Glomerular visceral epithelial cell (primary cell): Measurements from ENCODE around the gene DAP3.
A peak's percentile ranks its signal among the peaks of the same experiment; 100 is the strongest.
"Not testable (repeated sequence)": the region's sequence is repeated elsewhere in the genome, so short reads cannot be mapped to it uniquely, and the experiment has no call there.

ENCODE experiments used
- DNase-seq: peaks from one replicate; pipeline ENCODE4 v3.0.0-alpha.2; 2016; ENCODE audit errors: extremely low spot score

Gene DAP3

DNA sequence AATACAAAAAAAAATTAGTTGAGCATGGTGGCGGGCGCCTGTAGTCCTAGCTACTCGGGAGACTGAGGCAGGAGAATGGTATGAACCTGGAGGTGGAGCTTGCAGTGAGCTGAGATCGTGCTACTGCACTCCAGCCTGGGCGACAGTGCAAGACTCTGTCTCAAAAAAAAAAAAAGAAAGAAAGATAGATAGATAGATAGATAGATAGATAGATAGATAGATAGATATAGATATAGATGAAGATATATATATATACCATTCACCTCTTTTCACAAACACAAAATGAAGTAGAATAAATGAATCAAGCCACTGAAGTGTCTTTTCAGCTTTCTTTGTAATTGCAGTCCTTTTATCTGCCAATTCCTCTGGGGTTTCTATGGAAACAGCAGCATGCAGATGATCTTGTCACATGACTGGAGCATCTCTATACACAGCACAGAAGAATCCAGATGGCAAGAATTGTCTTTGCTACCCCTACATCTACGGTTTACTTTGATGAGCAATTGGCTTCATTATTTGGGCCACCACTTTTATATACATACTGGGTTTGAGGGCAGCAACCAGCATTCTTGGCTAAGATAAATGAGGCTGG lies 29.7 kb downstream of the DAP3 start:
- DNase-seq = not testable (repeated sequence)

DNA sequence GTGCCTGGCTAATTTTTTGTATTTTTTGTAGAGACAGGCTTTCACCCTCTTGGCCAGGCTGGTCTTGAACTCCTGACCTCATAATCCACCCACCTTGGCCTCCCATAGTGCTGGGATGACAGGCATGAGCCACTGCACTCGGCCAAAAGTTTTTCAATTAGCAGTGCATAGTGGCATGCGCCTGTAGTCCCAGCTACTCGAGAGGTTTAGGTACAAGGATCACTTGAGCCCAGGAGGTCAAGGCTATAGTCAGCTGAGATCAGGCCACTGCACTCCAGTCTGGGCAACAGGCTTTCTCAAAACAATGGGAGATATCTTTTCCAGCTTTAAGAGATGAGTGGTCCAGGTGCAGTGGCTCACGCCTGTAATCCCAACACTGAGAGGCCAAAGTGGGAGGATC lies 30.8 kb downstream of the DAP3 start:
- DNase-seq = no peak

DNA sequence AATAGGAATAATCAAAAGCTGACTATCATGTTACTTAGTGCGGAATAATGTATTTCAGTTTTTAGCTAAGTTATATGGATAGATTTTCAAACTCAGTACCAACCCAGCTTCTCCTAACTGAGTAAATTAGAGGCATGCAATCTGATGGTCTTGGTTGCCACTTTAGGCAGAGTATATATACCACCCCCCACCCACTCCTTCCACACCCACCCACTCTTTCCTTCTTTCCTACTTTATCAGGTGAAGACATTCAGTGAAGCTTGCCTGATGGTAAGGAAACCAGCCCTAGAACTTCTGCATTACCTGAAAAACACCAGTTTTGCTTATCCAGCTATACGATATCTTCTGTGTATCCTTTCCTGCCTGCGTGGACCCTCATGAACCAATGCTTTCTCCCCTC lies 36.3 kb downstream of the DAP3 start:
- DNase-seq = no peak

DNA sequence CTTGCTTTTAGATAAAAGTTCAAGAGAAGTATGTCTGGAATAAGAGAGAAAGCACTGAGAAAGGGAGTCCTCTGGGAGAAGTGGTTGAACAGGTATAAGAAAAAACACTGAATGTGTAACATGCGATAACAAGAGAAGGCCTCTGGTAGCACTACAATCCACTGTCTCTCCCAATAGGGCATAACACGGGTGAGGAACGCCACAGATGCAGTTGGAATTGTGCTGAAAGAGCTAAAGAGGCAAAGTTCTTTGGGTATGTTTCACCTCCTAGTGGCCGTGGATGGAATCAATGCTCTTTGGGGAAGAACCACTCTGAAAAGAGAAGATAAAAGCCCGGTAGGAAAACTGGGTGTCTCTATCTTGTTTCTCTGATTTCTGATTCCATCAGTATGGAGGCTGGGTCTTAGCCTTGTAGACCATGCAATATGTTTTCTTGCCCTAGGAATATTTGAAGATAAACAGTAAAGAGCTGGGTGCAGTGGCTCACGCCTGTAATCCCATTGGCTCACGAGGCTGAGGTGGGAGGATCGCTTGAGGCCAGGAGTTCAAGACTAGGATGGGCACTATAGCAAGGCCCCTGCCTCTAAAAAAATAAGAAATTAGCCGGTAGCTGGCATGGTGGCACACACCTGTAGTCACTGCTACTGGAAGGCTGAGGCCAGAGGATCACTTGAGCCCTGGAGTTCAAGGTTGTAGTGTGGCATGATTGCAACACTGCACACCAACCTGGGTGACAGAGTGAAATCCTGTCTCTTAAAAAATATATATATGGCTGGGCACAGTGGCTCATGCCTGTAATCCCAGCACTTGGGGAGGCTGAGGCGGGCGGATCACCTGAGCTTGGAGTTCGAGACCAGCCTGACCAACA lies 40.4 kb downstream of the DAP3 start:
- DNase-seq = peak; percentile 62

DNA sequence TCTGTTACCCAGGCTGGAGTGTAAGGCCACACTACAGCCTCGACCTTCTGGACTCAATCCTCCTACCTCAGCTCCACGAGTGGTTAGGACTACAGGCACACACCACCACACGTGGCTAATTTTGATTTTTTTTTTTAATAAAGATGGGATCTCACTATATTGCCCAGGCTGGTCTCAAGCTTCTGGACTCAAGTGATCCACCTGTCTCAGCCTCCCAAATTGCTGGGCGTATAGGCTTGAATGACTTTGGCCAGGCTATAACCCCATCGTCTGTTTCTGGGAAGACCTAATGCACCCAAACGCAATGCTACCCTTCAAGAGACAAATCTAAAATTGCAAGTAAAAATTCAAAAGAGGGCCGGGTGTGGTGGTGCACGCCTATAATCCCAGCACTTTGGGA lies 52.1 kb downstream of the DAP3 start:
- no peak for DNase-seq

DNA sequence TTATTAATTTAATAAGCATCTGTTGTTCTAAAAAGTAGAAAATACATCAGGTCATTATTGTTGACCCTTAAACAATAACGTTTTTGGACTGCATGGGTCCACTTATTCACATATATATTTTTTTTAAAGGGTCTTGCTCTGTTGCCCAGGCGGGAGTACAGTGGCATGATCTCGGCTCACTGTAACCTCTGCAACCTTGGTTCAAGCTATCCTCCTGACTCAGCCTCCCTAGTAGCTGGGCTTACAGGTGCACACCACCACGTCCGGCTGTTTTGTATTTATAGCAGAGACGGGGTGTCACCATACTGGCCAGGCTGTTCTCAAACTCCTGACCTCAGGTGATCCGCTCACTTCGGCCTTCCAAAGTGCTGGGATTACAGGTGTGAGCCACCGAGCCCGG lies 53.0 kb downstream of the DAP3 start:
- DNase-seq = no peak

DNA sequence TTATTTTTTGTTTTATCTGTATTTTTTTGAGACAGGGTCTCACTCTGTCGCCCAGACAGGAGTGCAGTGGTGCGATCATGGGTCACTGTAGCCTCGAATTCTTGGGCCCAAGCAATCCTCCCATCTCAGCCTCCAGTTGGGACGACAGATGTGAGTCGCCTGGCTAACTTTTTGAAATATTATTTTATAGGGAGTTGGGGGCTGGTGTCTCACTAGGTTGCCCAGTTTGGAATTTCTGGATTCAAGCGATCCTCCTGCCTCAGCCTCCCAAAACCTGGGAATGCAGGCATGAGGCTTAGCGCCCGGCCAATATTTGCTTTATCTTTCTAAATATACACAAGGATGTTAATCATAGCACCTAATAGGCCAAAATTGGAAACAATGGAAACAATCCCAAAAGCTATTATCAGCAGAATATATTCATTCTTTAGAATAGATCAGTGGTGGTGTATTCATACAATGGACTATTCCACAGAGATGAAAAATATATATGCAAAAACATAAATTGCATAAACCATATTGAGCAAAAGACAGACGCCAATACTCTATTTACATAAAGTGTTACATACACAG lies 55.9 kb downstream of the DAP3 start:
- no peak for DNase-seq

DNA sequence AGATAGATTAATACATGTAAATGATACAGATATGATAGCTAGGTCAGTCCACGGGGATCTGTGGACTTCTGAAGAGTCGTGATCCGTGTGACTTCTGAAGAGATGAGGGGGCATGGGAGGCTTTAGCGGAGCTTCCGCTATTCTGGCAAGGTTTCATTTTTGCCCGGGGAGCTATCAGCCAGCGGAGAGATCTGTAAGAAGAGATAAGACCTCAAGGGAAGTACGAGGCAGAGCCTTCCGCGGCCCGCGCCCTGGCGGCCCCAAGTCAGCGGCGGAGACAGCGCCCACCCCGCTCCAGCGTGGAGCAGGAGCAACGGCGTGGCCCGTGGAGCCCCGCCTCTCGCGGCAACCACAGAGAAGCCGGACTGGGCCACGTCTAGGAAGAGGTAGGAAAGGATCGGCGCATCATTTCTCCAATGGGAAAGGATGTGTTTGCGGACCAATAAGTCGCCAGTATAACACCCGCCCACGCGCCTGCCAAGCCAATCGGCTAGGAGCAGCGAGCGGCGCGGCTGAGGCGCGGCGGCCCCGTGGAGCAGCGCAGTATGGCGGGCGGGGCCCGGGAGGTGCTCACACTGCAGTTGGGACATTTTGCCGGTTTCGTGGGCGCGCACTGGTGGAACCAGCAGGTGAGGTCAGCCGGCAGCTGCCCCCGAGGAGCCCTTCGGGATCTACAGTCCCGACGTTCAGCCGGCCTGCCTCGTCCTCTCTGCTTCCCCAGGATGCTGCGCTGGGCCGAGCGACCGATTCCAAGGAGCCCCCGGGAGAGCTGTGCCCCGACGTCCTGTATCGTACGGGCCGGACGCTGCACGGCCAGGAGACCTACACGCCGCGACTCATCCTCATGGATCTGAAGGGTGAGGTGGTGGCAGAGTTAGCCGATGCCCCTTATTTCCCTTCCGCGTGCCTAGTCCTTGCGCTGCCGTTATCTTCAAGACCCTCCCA lies 56.7 kb downstream of the DAP3 start:
- DNase-seq = peak; percentile 98

DNA sequence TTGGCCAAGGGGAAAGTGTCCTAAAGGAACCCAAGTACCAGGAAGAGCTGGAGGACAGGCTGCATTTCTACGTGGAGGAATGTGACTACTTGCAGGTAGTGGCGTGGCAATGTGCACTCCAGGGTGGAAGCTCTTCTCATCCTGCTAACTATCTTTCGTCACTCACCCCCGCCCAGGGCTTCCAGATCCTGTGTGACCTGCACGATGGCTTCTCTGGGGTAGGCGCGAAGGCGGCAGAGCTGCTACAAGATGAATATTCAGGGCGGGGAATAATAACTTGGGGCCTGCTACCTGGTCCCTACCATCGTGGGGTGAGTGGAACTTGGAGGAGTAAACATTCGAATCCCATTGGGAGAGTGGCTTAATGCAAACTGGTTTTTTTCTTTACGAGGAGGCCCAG lies 58.7 kb downstream of the DAP3 start:
- DNase-seq = not testable (repeated sequence)

DNA sequence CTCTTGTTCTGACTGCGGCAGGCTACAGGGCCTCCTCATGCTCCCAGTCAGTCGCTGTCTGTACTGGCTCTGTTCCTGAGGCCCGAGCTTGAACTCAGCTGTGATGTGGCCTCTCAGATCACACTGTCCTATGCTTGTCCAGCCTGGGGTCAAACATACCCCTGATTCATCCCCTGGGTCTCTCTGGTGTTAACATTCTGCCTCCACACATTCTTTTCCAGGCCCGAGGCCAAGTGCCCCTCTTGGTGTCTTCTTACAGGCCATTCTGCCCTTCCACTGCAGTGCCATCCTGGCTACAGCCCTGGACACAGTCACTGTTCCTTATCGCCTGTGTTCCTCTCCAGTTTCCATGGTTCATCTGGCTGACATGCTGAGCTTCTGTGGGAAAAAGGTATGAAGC lies 59.2 kb downstream of the DAP3 start:
- DNase-seq = not testable (repeated sequence)

DNA sequence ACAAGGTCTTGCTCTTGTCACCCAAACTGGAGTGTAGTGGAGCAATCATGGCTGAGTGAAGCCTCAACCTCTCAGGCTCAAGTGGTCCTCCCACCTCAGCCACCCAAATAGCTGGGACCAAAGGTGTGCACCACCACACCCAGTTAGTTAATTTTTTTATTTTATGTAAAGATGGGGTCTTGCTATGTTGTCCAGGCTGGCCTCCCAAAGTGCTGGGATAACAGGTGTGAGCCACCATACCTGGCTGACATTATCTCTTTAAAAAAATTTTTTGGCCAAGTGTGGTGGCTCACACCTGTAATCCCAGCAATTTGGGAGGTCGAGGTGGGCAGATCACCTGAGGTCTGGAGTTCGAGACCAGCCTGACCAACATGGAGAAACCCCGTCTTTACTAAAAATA lies 70.1 kb downstream of the DAP3 start:
- not testable (repeated sequence) for DNase-seq

DNA sequence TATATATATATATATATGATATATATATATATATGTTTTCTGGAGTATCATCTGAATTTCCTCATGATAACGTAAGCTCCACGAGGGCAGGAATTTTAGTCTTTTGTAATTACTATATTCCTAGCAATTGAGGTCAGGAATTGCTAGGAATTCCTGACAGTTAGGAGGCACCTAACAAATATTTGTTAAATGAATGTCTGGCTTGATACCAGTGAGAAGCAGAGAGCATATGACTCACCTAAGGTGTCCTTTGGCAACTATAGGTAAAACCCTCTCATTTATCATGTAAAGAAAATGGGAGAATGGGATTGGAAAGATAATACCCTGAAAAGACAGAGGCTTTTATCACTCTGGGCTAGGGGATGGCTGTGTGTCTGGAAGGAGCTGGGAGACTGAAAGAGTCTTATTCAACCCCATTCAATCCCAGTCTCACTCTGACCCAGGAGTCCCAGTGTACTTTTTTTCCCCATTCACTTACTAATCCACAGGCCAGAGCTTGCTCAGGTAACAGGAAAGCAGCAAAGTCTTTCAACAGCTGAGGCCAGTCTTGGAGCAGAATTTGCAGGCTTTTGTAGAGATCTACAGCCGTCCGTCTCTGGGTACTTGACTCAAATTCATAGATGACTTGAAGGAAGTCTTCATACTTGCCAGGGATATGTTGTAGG lies 71.2 kb downstream of the DAP3 start:
- no peak for DNase-seq

DNA sequence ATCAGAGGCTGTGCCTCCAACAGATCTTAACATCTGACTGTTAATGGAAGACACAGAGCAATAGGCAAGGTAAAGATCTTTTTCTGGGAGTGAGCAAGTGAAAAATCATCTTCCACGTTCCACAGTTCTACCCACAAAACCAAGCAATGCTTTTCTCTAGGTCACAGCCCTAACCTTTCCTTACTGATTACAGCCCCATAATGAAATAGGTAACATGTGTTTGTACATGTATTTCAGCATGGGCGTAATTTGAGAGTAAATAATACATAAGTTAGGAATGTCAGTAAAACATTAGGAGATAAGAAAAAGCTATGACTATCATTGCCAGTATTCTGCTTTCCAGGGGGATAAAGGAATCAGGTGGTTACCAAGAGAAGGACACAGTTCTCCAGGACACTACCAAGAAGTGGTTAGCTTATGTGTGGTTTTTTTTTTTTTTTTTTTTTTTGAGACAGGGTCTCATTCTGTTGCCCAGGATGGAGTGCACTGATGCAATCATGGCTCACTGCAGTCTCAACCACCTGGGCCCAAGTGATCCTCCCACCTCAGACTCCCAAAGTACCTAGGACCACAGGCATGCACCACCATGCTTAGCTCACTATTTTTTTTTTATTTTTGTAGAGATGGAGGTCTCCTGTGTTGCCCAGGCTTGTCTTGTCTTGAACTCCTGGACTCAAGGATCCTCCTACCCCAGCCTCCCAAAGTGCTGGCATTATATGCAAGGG lies 72.0 kb downstream of the DAP3 start:
- no peak for DNase-seq

DNA sequence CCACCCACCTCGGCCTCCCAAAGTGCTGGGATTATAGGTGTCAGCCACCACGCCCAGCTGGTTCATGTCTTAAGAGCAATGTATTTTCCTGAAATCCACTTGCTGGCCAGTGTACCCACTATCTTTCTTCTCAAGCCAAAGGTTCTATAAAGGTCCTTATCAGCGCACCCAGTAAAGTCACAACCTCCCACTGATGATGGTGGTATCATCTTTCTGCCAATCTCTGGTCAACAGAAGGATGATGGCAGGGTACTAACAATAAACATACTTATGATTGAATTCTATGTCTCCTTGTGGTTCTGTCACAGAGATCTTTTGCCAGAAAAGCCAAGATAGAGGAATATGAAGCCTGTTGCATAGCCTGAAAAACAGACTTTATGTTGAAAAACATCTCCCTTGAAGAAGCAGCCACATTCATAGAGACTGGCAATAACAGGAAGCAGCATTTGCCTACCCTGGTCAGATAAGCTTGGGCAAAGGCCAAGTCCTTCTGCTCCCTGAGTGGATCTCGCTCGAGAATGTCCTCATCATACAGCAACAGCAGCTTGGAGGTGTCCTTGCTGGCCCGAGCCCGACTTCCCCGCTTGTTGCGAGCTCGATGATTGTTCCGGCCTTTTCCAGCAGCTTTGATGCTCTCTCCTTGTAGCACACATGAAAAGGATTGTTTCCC lies 73.0 kb downstream of the DAP3 start:
- DNase-seq = no peak

DNA sequence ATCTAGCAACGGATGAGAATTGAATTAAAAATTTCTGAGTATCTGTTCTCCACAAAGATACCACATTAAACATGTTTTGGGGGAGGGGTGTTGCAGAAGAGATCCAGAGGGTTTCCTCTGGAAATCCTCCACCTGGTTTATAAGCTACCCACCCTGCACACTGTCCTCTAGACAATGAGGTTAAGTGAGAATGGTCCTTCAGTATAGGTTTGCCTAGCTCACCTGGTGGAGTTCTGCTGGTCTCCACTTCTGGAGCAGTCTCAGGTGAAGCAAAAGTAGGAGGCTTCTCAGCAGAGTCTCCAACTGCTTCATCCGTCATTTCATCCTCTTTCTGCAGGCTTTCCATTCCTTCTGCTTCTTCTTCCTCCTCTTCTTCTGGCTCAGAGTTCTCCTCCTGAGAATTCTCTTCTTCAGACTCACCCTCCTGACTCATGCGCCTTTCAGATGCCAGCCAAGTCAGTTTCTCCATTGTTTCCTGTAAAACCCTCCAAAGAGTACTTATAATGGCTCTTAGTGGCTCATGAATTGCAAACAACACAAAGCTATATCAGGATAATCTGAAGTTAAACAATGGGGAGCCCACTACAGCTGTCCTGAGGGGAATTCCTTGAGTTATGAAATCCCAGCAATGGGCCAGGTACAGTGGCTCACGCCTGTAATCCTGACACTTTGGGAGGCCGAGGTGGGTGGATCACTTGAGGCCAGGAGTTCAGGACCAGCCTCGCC lies 74.4 kb downstream of the DAP3 start:
- DNase-seq = peak; percentile 84

DNA sequence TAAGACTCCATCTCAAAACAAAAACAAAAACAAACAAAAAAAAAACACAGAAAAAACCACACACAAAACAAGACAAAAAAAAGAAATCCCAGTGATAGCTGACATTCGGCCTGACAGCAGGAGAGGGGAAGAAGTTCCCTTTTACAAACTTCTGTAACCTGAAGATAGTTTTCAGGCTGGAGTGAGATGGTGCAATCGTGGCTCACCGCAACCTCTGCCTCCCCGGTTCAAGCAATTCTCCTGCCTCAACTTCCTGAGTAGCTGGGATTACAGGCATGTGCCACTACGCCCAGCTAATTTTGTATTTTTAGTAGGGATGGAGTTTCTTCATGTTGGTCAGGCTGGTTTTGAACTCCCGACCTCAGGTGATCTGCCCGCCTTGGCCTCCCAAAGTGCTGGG lies 75.1 kb downstream of the DAP3 start:
- not testable (repeated sequence) for DNase-seq

DNA sequence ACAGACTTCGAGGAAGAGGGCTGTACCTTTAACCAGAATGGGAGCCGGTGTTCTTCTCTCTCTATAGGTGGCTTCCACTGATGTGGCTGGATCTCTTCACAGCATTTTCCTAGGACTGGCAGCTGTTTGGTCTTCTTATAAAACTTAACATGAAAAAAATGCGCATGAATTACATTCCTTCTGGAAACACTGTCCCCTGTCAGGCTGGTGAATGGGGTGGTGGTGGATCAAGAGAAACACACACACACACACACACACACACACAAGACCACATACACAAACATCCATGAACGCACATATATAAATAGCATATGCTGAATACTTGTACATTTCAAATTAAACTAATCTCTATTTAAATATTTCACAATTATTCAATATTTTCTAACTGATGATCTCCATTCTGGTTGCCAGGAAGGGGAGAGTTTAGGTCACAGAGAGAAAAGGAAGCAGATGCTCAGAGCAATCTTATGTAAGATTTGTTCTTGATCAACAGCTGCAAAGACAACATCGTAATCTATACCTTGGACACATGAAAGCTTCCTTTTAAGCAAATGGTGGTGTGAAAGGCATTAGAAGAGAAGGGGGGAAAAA lies 78.6 kb downstream of the DAP3 start:
- not testable (repeated sequence) for DNase-seq

DNA sequence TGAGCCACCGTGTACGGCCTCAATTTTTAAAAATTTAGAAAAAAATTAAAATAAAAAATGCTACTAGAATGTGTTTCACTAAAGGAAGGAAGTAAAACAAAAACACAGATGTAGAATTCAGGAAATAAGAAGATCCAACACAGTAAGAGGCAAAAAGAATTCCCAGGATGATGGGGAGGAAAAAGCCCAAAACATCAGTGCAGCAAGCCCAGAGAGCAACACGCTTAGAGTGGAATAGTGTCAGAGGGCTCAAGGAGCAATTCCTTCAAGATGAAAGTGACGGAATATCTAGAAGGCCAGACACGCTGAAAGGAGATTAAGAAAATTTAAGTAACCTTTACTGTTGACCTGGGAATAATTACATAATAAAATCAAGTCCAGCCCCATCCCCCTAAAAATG lies 80.4 kb downstream of the DAP3 start:
- DNase-seq = no peak

DNA sequence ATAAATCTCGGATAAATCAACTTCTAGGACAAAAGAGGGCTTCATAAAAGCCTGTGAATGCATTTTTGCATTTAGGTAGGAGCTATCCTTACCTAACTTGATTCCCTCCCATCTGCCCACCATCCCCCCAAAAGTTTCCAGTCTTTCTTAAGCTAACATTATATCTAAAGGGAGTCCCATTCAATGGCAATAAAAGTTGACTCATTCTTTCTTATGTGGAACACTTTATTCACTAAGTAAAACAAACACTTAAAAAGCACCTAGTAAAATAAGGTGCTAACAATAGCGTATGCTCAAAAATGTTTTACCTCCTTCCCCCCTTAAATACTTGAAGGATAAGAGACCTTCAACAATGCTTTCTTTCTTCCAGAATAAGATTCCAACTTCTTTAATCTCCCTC lies 84.3 kb downstream of the DAP3 start:
- no peak for DNase-seq
